Cardiac muscle cell (in vitro differentiated cells and primary cell): ENCODE results near the gene KIF26A. TPM values are rescaled to one million over a fixed set of nuclear protein-coding genes. Genes with fewer than 3 reads are reported as not detected.

Experiments used
- DNase-seq, 2 donors: peaks; one replicate each; pipeline versions ENCODE4 v3.0.0 to v3.0.0-alpha.2; 2010 to 2017; ENCODE audit warnings: low read depth in 1 of 2, low spot score in 1 of 2
- H3K27ac ChIP-seq: fragments of 200-600 bp; sonication (generic); 2 replicates; pipeline ENCODE4 v1.5.1; 2016
- H3K27me3 ChIP-seq: fragments of 200-600 bp; sonication (generic); 2 replicates; pipeline ENCODE4 v1.6.0; 2016; ENCODE audit warnings: control low read depth
- H3K36me3 ChIP-seq: fragments of 200-600 bp; sonication (generic); 2 replicates; pipeline ENCODE4 v1.5.1; 2016; ENCODE audit warnings: control low read depth
- H3K4me1 ChIP-seq: fragments of 200-600 bp; sonication (generic); 2 replicates; pipeline ENCODE4 v1.8.1; 2017; ENCODE audit warnings: low read depth, mild to moderate bottlenecking, mixed run types
- H3K4me3 ChIP-seq: fragments of 200-600 bp; sonication (generic); 2 replicates; pipeline ENCODE4 v1.5.1; 2016; ENCODE audit warnings: mild to moderate bottlenecking
- H3K9me3 ChIP-seq: fragments of 200-600 bp; sonication (generic); 2 replicates; pipeline ENCODE4 v1.5.1; 2017; ENCODE audit warnings: low read depth, mild to moderate bottlenecking, control low read depth
- CTCF ChIP-seq: IDR thresholded peaks from 2 replicates; pipeline ENCODE4 v1.5.1; 2012; ENCODE audit warnings: low read depth, mild to moderate bottlenecking, low read length
- polyA plus RNA-seq: library from polyadenylated mRNA; unstranded; fragments of >200 nt; fragmentation: Nextera tagmentation; extraction: Ambion mirVana; gene quantifications from 2 replicates; pipeline ENCODE4 v1.2.1, GENCODE V29; 2016
- total RNA-seq: library from RNA; depleted of rRNA; stranded (reverse); fragments of >200 nt; gene quantifications from 2 replicates; pipeline ENCODE4 v1.2.3, GENCODE V29; 2016

The KIF26A gene
- total and polyA plus RNA-seq, 2 experiments from 2014 or later: 9.9 to 74.9 TPM

GRCh38 chr14:104183796-104184195 is 45.4 kb downstream of the KIF26A start:
- Histone ChIP-seq H3K9me3 (no peaks in the 10 kb centered on the region), H3K27me3 (no peaks in the 10 kb centered on the region), H3K36me3 (no peaks in the 10 kb centered on the region), H3K27ac (no peak overlapping the region), H3K4me1 (peaks cover 5% of the 10 kb centered on the region), H3K4me3 (no peak overlapping the region)
- TF ChIP-seq CTCF: no peak
- DNase-seq: no peak

DNA sequence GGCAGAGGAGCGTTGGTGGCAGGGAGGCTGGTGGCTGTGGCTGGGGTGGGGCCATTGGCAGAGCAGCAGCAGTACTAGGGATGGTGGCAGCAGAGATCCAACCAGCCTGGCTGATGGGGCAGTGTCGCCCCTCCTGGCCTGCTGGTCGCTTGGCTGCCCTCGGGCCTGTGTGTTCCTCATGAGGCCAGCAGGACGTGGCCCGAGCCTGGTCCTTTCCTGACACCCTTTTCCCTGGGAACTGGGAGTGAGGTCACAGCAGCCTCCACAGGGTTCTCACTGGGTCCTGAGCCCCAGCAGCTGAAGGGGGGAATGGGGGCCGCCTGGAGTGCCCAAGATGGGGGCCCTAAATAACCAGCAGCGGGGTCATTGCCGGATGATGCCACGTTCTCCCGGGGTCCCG is 46.1 kb downstream of the KIF26A start:
- no peak for DNase-seq
- Histone ChIP-seq H3K4me1 (peaks cover 5% of the 10 kb centered on the region), H3K4me3 (no peak overlapping the region), H3K27me3 (no peaks in the 10 kb centered on the region), H3K27ac (no peak overlapping the region), H3K36me3 (no peaks in the 10 kb centered on the region), H3K9me3 (no peaks in the 10 kb centered on the region)
- TF ChIP-seq CTCF: no peak

- peaks cover 5% of the 10 kb centered on the region for H3K4me1 ChIP-seq
- no peak overlapping the region for H3K4me3 ChIP-seq
- H3K27ac ChIP-seq: no peak overlapping the region
- H3K36me3 ChIP-seq: no peaks in the 10 kb centered on the region
- DNase-seq: peak in 1 of 2 donors; percentile 21
- no peaks in the 10 kb centered on the region for H3K27me3 ChIP-seq
- TF ChIP-seq CTCF: no peak
- H3K9me3 ChIP-seq: no peaks in the 10 kb centered on the region
Observed at GRCh38 chr14:104184911-104185499, 46.6 kb downstream of the KIF26A start.

DNA sequence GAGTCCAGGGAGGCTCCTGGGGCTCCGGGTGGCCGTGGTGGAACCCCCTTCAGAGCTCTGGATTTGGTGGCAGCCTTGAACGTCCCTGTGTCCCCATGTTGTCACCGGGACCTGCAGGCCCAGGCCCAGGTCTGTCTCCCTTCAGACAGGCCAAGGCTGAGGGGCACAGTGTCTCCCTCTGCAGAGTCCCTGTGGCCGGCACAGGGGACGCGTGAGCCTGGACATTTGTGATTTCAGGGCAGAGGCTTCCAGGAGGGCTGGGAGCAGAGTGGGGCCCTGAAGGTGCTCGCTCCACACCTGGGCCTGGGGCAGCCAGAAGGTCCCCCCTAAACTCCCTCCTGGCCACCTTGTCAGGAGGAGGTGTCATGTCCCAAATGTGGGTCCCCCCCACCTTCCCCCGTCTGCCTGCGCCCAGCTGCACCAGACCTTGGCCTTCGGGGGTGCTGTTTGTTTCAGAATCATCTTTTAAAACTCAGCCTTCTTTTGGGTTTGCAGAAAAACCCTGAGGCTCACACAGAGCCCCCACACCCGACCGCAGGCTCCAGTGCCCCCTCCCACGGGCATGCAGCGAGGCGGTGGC is 47.6 kb downstream of the KIF26A start:
- no peaks in the 10 kb centered on the region for H3K9me3 ChIP-seq
- H3K4me1 ChIP-seq: peaks cover 5% of the 10 kb centered on the region
- TF ChIP-seq CTCF: no peak
- no peaks in the 10 kb centered on the region for H3K36me3 ChIP-seq
- no peak overlapping the region for H3K4me3 ChIP-seq
- no peak for DNase-seq
- no peak overlapping the region for H3K27ac ChIP-seq
- H3K27me3 ChIP-seq: no peaks in the 10 kb centered on the region

GRCh38 chr14:104186575-104186974 is 48.2 kb downstream of the KIF26A start:
- no peaks in the 10 kb centered on the region for H3K27me3 ChIP-seq
- no peak overlapping the region for H3K4me3 ChIP-seq
- peaks cover 5% of the 10 kb centered on the region for H3K4me1 ChIP-seq
- H3K36me3 ChIP-seq: no peaks in the 10 kb centered on the region
- no peak for DNase-seq
- H3K27ac ChIP-seq: no peak overlapping the region
- no peak for TF ChIP-seq CTCF
- no peaks in the 10 kb centered on the region for H3K9me3 ChIP-seq
